GM15510 (cell line): Measurements from ENCODE around the gene LENEP.

Experiments used
- POLR2A ChIP-seq: IDR thresholded peaks from 3 replicates; pipeline ENCODE4 v1.6.1; 2011; ENCODE audit warnings: borderline replicate concordance; ENCODE audit not compliant: insufficient read length; ENCODE audit errors: extremely low read depth

The LENEP gene

GRCh38 chr1:154993572-154994268 lies at the start of gene LENEP:
LENEP (plus strand) TSS chr1:154993586; CDS start chr1:154993608, 22 bp downstream.
- TF ChIP-seq POLR2A, result no peak

GRCh38 chr1:154943649-154944400 lies 49.6 kb upstream of the LENEP start:
- no peak for TF ChIP-seq POLR2A

- no peak for TF ChIP-seq POLR2A
These were observed 48.8 kb upstream of the LENEP start for GRCh38 chr1:154944401-154945159.

- TF ChIP-seq POLR2A, result no peak
These were observed 48.0 kb upstream of the LENEP start for GRCh38 chr1:154945160-154945961.

GRCh38 chr1:154945962-154946850 lies 47.2 kb upstream of the LENEP start:
- TF ChIP-seq POLR2A, result no peak

- no peak for TF ChIP-seq POLR2A
These were observed 45.3 kb upstream of the LENEP start for GRCh38 chr1:154948079-154948478.

- TF ChIP-seq POLR2A, result no peak
These were observed 41.3 kb upstream of the LENEP start for GRCh38 chr1:154951901-154952657.

GRCh38 chr1:154952664-154953063 lies 40.7 kb upstream of the LENEP start:
- TF ChIP-seq POLR2A, result no peak

GRCh38 chr1:154953611-154954038 lies 39.8 kb upstream of the LENEP start:
- no peak for TF ChIP-seq POLR2A

GRCh38 chr1:154954541-154954940 lies 38.8 kb upstream of the LENEP start:
- TF ChIP-seq POLR2A, result no peak

- no peak for TF ChIP-seq POLR2A
These were observed 38.2 kb upstream of the LENEP start for GRCh38 chr1:154955039-154955717.
